Dermis blood vessel endothelial cell (primary cell): ENCODE measurements around the gene OR5J2. TPM values are rescaled to one million over a fixed set of nuclear protein-coding genes. Genes with fewer than 3 reads are reported as not detected.
"Not testable (repeated sequence)": the region's sequence is repeated elsewhere in the genome, so short reads cannot be mapped to it uniquely, and the experiment has no call there.

Experiments
- DNase-seq: peaks from one replicate; pipeline ENCODE4 v3.0.0; 2010
- total RNA-seq: library from RNA; depleted of rRNA; stranded (reverse); fragments of >200 nt; gene quantifications from 2 replicates; pipeline ENCODE4 v1.2.3, GENCODE V29; 2014

The OR5J2 gene
- not detected in 2 replicates for total RNA-seq

- no peak for DNase-seq
These were observed at the start of gene OR5J2 for GRCh38 chr11:56176318-56176717. Gene OR5J2, plus strand, starts transcription at chr11:56176618. Its CDS starts 0 bp downstream, at chr11:56176618.

DNA sequence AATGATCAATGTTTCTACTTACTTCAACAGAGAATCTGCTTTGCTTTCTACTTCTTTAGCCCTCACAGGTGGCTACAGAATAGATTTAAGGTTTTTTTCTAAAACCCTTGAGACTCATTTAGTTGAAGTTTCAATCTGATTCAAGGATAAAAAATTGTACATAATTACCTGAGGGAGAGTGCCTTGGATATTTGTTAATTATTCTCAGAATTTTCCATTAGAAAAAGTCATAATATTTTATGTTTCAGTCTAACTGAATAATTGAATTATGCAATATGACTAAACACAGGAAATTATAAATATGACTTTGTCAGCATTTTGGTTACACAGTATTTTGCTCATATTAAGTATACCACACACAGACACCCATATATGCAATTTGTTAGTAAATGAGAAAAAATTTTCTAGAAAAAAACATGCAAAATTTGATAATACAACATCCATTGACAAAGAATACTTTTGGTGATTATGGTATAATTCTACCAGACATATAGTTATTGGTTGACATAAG lies 36.2 kb upstream of the OR5J2 start, which contains the start of gene OR8J3:
Gene OR8J3 (minus strand): TSS at position 51 of the 511 bp plus-strand sequence. CDS start 2,483 bp downstream, outside the sequence.
- no peak for DNase-seq

- DNase-seq = not testable (repeated sequence)
These were observed 32.7 kb upstream of the OR5J2 start for GRCh38 chr11:56143681-56144080.

GRCh38 chr11:56151376-56151775 lies 25.0 kb upstream of the OR5J2 start:
- no peak for DNase-seq

GRCh38 chr11:56152333-56152732 lies 24.1 kb upstream of the OR5J2 start:
- no peak for DNase-seq

DNA sequence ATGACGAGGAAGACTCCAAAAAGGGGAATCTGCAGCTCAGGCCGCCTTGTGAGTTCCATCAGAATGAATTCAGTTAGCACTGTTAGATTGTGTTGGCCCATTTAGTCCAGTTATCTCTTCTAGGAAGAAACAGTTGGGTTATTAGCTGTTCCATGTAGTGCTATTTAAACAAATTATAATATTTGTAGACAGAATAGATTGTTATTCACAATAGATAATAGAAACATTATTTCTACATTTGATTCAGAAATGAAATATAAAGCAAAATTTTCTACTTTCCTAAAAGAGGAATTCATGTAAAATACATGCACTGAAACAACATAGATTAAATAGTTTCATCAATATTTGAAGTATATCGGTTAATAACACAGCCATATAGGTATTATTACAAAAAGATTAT lies 16.2 kb upstream of the OR5J2 start, which contains the start of gene OR8K5:
Gene OR8K5 (minus strand): TSS at position 101 of the 400 bp plus-strand sequence. CDS start 0 bp downstream, at position 101.
- no peak for DNase-seq

GRCh38 chr11:56163804-56164203 lies 12.6 kb upstream of the OR5J2 start:
- no peak for DNase-seq

- DNase-seq = no peak
These were observed 4.1 kb upstream of the OR5J2 start for GRCh38 chr11:56172256-56172830.

DNA sequence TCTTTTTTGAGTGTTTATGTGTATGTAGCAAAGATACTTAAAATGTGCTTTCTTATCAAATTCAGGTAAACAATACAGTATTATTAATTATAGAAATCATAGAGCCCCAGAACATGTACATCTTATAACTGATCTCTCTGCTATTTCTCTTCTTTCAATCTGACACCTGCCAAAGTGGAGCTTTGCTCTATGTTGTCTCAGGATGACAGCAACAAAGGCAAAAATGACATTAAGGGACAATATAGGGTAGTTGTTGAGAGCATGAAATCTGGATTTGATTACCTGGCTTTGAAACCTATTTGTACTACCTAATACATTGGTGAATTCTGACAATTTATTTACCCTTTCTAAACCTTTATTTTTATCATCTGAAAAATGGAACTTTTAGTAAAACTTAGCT lies 7.0 kb downstream of the OR5J2 start:
- DNase-seq = no peak

DNA sequence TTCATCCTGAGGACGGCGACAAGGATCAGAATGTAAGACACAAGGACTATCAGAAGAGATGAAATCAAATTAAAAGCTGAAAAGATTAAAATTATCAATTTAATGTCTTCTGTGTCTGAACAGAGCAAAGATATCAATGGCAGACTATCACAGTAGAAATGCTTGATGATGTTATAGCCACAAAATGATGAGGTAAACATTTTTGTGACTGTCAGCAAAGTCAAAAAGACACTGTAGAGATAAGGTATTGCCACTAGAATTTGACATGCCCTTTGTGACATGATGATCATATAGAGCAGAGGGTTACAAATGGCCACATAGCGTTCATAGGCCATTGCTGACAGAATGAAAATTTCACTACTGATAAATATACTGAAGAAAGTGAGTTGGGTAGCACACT lies 12.2 kb downstream of the OR5J2 start:
- DNase-seq = no peak

- DNase-seq = no peak
These were observed 20.3 kb downstream of the OR5J2 start for GRCh38 chr11:56196705-56197104.

GRCh38 chr11:56197367-56197766 lies 20.9 kb downstream of the OR5J2 start:
- no peak for DNase-seq

DNA sequence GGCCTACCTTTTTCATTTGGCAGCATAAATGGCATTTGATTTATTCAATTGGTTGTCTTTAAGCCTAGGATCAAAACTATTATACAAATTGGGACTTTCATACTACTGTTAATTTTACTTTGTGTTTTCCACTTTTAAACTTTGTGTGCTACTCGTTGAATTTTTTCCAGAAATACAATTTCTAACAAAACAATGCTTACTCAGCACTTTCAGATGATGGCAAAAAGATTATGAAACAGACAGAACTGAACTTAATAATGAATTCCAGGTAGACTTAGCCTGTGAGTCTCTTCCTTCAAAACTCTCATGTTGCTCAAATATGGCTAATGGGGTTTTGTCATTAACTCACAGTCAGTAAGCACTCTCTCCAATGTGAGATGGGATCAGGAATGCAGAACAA lies 31.4 kb downstream of the OR5J2 start:
- DNase-seq = no peak

- no peak for DNase-seq
These were observed 38.1 kb downstream of the OR5J2 start for GRCh38 chr11:56214537-56214936.

GRCh38 chr11:56219735-56220134 lies 43.3 kb downstream of the OR5J2 start:
- DNase-seq = not testable (repeated sequence)

Other genes with a start within 250 kb of the OR5J2 start
- not detected in 2 replicates for gene OR5I1, start 240.2 kb upstream of the OR5J2 start, total RNA-seq
- gene OR10AG1, start 206.7 kb upstream of the OR5J2 start, total RNA-seq = not detected in 2 replicates
- not detected in 2 replicates for gene OR5F1, start 182.0 kb upstream of the OR5J2 start, total RNA-seq
- gene OR5AS1, start 149.0 kb upstream of the OR5J2 start, total RNA-seq = not detected in 2 replicates
- gene OR8I2, start 83.3 kb upstream of the OR5J2 start, total RNA-seq = not detected in 2 replicates
- not detected in 2 replicates for gene OR8H2, start 72.9 kb upstream of the OR5J2 start, total RNA-seq
- gene OR8H3, start 54.2 kb upstream of the OR5J2 start, total RNA-seq = not detected in 2 replicates
- gene OR8J3, start 36.4 kb upstream of the OR5J2 start, total RNA-seq = not detected in 2 replicates
- gene OR8K5, start 16.3 kb upstream of the OR5J2 start, total RNA-seq = not detected in 2 replicates
- gene OR5T2, start 57.6 kb downstream of the OR5J2 start, total RNA-seq = not detected in 2 replicates
- gene OR5T3, start 75.6 kb downstream of the OR5J2 start, total RNA-seq = not detected in 2 replicates
- gene OR5T1, start 97.5 kb downstream of the OR5J2 start, total RNA-seq = not detected in 2 replicates
- not detected in 2 replicates for gene OR8H1, start 115.6 kb downstream of the OR5J2 start, total RNA-seq
- gene OR8K3, start 138.5 kb downstream of the OR5J2 start, total RNA-seq = not detected in 2 replicates
- not detected in 2 replicates for gene OR8K1, start 169.4 kb downstream of the OR5J2 start, total RNA-seq
- gene OR8J1, start 177.7 kb downstream of the OR5J2 start, total RNA-seq = not detected in 2 replicates
- not detected in 2 replicates for gene OR8U1, start 199.0 kb downstream of the OR5J2 start, total RNA-seq
- gene OR5AL1, start 236.1 kb downstream of the OR5J2 start, total RNA-seq = not detected in 2 replicates